NCI-H2029 treated with DMSO at 0.1 percent for 48 hours (cell line): ENCODE data around the gene IZUMO1.
A peak's percentile ranks its signal among the peaks of the same experiment; 100 is the strongest.
"Not testable (repeated sequence)": the region's sequence is repeated elsewhere in the genome, so short reads cannot be mapped to it uniquely, and the experiment has no call there.

Source experiments
- DNase-seq: peaks from one replicate; lab custom pipeline; 2025; lab: John Stamatoyannopoulos, UW

The IZUMO1 gene

GRCh38 chr19:48737360-48737998 lies 9.2 kb downstream of the IZUMO1 start:
- peak; percentile 17 for DNase-seq

- no peak for DNase-seq
These were observed 11.6 kb downstream of the IZUMO1 start for GRCh38 chr19:48735031-48735615.

GRCh38 chr19:48734625-48735024 lies 12.1 kb downstream of the IZUMO1 start:
- no peak for DNase-seq

GRCh38 chr19:48731452-48731851 lies 15.3 kb downstream of the IZUMO1 start:
- DNase-seq = no peak

GRCh38 chr19:48728911-48729664 lies 17.6 kb downstream of the IZUMO1 start:
- no peak for DNase-seq

GRCh38 chr19:48726556-48726955 lies 20.2 kb downstream of the IZUMO1 start:
- no peak for DNase-seq

- DNase-seq = peak; percentile 96
These were observed 21.6 kb downstream of the IZUMO1 start for GRCh38 chr19:48724796-48725753.

GRCh38 chr19:48722196-48722708 lies 24.5 kb downstream of the IZUMO1 start:
- DNase-seq = no peak

- DNase-seq = peak; percentile 95
These were observed 26.0 kb downstream of the IZUMO1 start for GRCh38 chr19:48720613-48721296.

GRCh38 chr19:48720251-48720612 lies 26.5 kb downstream of the IZUMO1 start:
- DNase-seq = no peak

- no peak for DNase-seq
These were observed 27.2 kb downstream of the IZUMO1 start, which contains the start of gene MAMSTR for GRCh38 chr19:48719263-48720171. Gene MAMSTR, minus strand, starts transcription at chr19:48719725. Its CDS starts 694 bp downstream, at chr19:48719031.

- no peak for DNase-seq
These were observed 27.9 kb downstream of the IZUMO1 start for GRCh38 chr19:48718711-48719231.

GRCh38 chr19:48718106-48718505 lies 28.6 kb downstream of the IZUMO1 start:
- DNase-seq = not testable (repeated sequence)

- DNase-seq = no peak
These were observed 30.0 kb downstream of the IZUMO1 start for GRCh38 chr19:48716562-48717291.

- DNase-seq = no peak
These were observed 31.0 kb downstream of the IZUMO1 start for GRCh38 chr19:48715681-48716171.

- no peak for DNase-seq
These were observed 31.7 kb downstream of the IZUMO1 start for GRCh38 chr19:48714759-48715675.

- peak; percentile 97 for DNase-seq
These were observed 32.6 kb downstream of the IZUMO1 start for GRCh38 chr19:48713864-48714755.
